Uterus (tissue), 2 donors: Measurements from ENCODE around the gene TBC1D1.

Source experiments
- CTCF ChIP-seq, 4 experiments: fragments of 200-600 bp in 2 of 4; fragments of 450-650 bp in 2 of 4; sonication (generic) in 2 of 4; IDR thresholded peaks; one replicate each; pipeline ENCODE4 v1.5.1; 2016 to 2019; ENCODE audit warnings: antibody characterized with exemption in 4 of 4, mild to moderate bottlenecking in 2 of 4, moderate library complexity in 1 of 4
- POLR2A ChIP-seq, 2 donors: fragments of 450-650 bp; IDR thresholded peaks; one replicate each; pipeline ENCODE4 v1.6.1; 2016; ENCODE audit warnings: antibody characterized with exemption in 2 of 2, mild to moderate bottlenecking in 1 of 2, moderate library complexity in 1 of 2

- no peak for TF ChIP-seq POLR2A (IDR thresholded peaks at IDR 0.05)
- TF ChIP-seq CTCF (IDR thresholded peaks at IDR 0.05) = no peak
Measured at GRCh38 chr4:37928426-37929416, 37.8 kb downstream of the TBC1D1 start.
